Frontal cortex (tissue), 4 donors: ENCODE data around the gene UCHL3. TPM values are rescaled to one million over a fixed set of nuclear protein-coding genes. Genes with fewer than 3 reads are reported as not detected.

Source experiments
- DNase-seq, 2 donors: peaks; one replicate each; pipeline ENCODE4 v3.0.0; 2012; ENCODE audit warnings: low spot score in 2 of 2
- FAIRE-seq: peaks from 2 replicates; lab custom pipeline; 2012; peaks lifted over from hg19 to GRCh38; lab: Jason Lieb, UNC
- total RNA-seq: library from RNA; depleted of rRNA; stranded (reverse); fragments of >200 nt; gene quantifications from one replicate; pipeline ENCODE4 v1.2.3, GENCODE V29; 2014
- donor health status: control.
- donor health status: control.
- donor health status: control.

The UCHL3 gene
- 45.2 TPM for total RNA-seq

DNA sequence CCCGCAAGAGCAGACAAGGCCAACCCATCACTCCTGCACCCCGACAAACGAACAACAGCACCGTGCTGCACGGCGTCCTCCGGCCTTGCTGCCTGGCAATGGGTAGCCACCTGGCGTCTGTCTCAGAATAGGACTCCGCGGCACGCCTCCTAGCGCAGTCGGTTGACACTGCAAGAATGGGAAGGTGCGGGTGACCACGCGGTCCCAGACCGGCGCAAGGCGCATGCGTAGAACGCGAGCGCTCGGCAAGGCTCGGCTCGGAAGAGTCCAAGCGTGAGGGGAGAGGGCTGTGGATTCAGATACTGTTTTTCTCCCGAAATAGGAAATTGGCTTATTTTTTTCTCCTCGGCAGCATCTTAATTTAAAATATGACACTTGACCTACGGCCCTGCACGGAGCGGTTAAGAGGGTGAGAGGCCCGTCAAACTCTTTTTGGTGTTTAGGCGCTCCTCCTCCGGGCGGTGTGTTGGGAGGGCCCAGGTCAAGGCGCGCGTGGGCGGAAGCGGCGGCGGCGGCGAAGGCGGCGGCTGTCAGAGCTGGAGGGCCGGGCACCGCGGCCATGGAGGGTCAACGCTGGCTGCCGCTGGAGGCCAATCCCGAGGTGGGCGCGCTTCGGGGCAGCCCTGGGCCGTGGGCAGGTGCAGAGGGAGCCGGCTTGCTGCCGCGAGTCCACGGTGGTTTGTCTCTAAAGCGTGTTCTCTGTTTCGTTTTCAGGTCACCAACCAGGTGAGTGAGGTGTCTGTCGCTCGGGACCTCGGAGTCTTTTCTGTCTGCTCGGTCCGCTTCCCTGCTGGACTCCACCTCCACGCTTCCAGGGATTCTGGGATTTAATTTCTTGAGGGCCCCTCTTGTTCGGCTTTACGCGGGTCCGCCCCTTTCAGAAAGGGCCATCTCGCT is at the start of gene UCHL3:
UCHL3 (plus strand) TSS at position 530 of the 897 bp plus-strand sequence; CDS start at position 560, 30 bp downstream.
- peak; percentile 87 to 93 for DNase-seq
- no peak for FAIRE-seq

DNA sequence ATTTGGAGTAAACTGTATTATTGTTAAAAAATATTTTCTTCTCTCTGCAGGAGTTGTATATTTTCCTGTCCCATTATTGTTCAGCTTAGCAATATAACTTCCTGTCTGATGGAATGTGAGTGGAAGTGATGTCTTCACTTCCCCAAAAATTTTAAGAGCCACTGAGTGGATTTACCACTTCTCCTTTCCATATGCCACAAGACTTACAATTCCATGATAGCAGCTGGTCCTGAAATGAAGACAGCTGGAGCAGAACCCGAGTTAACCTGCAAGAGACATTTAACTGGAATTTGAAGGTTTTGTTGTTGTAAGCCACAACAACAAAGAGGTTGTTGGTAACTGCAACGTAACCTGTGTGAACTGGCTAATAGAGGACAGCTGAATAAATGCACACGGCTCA is 44.3 kb upstream of the UCHL3 start:
- DNase-seq (no peak), FAIRE-seq (no peak)

DNA sequence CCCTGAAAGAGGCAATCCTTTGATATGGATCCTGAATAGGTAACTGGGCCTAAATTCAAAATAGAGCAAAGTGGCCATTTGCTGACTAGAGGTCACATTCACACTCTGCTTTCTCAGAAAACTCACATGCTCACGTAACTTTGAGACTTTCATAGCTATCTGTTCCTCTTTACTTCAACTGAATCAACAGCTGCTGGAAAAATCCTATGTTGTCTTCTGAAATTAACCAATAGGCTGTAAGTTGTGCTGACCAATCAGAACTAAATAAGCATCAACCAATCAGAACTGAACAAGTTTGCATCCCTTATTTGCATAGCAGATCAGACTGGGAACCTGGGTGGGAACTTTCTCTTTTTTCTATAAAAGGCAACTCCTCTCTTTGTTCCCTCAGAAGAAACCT is 43.6 kb upstream of the UCHL3 start:
- FAIRE-seq (no peak), DNase-seq (no peak)

DNA sequence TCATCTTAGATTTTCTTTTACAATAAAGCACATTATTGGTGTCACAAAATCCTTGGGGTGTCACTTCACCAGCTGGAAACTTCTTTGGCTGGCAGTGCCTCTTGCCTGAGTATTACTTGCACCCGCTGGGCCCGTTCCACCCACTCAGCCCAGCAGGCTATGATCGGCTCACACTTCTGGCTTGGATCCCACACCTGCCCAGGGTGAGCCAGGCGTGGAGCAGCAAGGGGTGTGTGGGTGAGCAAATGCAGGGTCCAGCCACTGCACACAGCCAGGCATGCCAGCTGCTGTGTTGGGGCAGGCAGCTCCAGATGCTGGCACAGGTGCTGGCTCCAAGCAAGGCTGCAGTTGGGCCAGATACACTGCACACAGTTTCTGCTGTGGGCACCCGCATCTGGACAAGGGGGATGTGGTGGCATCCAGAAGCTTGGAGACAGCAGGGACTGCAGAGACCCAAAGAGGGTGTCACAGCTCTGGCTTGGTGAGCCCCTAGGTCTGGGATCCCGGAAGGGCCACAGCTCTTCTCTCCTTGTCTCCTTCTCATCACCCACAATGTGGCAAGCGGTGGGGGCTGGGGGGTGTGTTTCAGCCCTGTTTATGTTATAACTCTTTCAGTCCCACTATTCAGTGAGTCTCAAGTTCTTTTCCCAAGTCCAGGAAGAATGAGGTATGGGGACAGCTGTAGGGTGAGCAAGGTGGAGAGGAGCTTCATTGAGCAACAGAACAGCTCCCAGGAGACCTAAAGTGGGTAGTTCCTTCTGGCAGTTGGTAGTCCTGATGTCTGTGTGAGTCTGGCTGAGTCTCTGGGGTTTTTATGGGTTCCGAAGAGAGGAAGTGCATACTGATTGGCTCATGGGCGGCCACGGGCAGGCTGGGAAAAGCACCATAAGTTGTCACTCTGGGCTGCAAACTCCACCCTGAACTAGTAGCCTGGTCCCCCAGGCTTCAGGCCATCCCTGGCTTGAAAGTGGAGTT is 42.3 kb upstream of the UCHL3 start:
- no peak for FAIRE-seq
- DNase-seq = no peak

DNA sequence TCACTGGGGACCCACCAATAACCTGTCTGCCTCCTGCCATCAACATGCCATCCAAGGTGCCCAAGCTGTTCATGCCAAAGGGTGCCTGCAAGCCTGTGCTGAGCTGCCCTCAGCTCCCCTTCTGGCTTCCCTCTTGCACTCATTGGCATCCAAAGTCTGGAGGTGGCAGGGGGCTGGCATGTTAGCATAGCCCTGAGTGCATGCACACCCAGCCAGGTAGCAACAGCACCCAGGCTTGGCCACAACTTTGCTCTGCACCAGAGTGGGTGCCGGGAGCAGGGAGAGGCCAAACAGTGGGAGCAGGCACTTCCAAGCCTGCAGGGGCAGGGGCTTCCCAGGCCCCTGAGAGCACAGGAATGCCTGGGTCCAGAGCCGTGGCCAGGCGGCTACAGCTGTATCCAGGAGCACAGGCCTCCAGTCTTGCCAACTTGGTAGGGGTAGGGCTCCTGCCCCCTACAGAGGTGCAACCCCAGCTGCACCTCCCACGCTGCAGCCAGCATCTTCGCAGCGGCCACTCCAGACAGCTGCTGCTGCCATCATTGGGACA is 41.5 kb upstream of the UCHL3 start:
- DNase-seq (no peak), FAIRE-seq (no peak)

DNA sequence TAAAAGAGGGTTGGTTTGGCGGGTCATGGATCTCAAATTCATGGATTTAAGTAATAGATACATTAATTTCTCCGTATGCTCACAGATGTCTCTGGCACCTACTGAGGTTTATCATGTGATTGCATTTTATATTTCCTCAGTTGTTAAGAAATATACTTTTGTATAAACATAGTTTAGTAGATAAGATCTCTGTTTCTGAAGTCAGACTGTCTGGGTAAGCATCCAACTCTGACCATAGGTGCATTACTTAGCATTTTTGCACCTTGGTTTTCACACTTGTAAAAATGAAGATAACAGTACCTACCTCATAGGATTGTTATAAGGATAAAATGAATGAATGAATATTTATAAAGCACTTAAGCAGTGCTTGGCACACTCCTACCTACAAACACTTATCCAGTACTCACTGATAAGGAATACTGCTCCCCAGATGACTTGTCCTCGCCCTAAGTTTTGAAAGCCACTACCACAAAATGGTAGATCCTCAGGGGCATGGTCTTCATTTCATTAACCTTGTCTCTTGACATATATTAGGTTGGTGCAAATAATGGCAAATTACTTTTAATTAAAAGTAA is 38.5 kb upstream of the UCHL3 start:
- DNase-seq (no peak), FAIRE-seq (no peak)

DNA sequence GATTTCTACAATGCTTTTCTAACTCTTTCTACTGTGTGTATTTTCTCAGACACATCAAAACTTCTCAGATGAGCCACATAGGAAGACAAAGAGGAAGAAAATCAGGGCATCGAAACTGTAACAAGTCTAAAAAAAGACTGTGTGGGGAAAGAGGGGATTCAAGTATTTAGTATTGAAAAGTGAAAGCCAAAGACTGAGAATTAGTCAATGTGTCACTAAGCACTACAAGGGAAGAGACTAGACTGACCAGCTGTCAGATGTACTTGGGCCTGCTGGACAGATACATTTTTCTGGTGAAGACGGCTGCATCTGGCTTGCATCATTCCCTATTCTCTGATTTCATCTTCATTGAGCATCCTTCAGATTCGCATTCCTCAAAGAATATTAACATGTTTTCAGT is 37.3 kb upstream of the UCHL3 start:
- DNase-seq (no peak), FAIRE-seq (no peak)

DNA sequence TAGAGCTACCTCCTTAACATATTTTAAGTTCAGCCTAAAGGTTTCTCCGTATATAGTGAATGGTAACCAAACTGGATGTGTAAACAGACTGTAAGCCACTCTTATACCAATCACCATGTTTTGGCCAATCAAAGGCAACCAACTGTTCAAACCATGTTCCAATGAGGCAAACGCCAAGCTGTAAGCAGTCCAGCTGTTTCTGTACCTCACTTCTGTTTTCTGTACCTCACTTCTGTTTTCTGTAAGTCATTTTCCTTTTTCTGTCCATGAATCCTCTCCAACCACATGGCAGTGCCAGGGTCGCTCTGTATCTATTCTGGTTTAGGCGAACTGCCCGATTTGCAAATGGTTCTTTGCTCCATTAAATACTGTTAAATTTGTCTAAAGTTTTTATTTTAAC is 36.3 kb upstream of the UCHL3 start:
- DNase-seq (no peak), FAIRE-seq (no peak)

DNA sequence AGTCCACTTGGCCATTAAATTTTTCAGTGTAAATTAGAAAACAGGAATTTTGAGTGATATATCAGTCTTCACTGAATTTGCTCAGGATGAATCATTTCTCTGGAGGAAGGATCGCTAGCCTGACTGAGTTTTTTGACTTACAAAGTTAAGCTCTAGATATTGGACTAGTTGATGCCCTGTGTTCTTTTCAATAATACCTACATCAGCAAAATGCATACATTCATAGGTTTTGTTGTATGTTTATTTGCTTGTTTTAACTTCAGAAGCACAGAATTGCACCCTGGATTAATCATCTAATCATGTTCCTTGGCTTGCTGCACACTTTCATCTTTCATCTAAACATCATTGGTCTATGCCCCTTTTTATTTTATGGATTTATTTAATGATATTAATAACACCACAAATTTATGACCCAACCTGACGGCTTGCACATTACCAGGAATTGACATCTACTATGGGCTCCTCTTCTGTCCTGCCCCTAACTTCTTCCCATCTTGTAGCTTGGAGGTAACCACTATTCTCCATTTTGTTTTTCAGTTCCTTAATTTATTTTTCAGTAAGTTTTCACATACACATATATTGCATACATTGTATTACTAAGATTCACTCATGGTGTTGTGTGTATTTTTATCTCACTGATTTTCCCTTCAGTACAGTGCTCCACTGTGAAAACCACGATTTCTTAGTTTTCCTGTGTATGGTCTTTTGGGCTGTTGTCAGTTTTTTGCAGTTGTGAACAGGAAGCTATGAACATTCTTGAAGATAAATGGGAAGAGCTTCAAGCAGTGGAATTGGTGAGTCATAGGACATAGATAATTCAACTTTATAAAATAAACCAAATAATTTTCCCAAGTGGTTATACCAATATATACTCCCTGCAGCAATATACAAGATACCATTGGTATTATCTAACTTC is 35.3 kb upstream of the UCHL3 start:
- FAIRE-seq = no peak
- DNase-seq = no peak

DNA sequence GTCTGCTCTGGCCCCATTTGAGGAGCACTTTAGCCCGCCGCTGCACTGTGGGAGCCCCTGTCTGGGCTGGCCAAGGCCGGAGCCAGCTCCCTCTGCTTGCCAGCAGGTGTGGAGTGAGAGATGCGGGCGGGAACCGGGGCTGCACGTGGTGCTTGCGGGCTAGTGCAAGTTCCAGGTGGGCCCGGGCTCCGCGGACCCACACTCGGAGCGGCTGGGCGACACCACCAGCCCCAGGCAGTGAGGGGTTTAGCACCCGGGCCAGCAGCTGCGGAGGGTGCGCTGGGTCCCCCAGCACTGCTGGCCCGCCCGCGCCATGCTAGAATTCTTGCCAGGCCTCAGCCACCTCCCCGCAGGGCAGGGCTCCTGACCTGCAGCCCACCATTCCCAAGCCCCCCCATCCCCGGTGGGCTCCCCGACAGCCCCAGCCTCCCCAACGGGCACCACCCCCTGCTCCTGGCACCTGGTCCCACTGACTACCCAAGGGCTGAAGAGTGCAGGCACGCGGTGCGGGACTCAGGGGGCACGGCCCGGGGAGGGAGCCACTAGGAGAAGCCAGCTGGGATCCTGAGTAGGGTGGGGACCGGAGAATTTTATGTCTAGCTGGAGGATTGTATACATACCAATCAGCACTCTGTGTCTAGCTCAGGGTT is 31.0 kb upstream of the UCHL3 start:
- no peak for DNase-seq
- no peak for FAIRE-seq

DNA sequence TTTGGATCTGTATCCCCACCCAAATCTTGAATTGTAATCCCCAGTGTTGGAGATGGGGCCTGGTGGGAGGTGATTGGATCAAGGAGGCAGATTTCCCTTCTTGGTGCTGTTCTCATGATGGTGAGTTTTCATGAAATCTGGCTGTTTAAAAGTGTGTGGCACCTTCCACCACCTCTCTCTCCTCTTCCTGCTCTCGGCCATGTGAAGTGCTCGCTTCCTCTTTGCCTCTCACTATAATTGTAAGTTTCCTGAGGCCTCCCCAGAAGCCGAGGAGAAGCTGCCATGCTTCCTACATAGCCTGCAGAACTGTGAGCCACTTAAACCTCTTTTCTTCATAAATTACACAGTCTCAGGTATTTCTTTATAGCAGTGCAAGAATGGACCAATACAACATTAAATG is 27.6 kb upstream of the UCHL3 start:
- DNase-seq (no peak), FAIRE-seq (no peak)

DNA sequence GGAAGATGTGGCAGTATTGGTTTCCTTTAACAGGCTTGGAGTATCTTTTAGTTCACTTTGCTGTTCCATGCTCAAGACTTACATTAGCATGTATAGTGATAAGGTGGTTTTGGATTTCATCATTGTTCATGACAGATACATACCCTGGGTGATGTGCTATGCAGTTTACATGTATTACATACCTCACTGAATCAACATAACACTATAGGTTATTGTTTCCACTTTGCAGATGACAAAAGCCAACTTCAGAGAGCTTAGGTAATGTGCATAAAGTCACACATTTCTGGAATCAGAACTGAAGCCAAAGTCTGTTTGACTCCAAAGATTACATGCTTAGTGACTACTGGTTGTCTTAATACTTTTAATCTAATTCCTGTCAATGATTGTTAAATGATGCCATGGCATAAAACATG is 19.0 kb upstream of the UCHL3 start:
- DNase-seq (no peak), FAIRE-seq (no peak)

DNA sequence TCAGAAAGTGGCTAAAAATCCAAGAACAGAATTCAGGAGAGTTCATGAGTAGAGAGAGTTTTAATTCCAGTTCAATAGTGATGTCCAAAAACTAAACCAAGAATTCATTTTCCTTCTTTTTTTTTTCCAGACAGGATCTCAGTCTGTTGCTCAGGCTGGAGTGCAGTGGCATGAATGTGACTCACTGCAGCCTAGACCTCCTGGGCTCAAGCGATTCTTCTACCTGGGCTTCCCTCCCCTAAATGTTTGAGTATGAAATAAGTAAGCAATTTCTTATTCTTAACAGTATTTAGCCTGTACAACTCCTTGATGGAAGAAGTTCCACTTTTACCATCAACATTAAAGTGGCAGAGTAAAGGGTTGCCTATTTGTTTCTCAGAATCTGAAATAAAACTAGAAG is 15.7 kb upstream of the UCHL3 start:
- FAIRE-seq (no peak), DNase-seq (no peak)

DNA sequence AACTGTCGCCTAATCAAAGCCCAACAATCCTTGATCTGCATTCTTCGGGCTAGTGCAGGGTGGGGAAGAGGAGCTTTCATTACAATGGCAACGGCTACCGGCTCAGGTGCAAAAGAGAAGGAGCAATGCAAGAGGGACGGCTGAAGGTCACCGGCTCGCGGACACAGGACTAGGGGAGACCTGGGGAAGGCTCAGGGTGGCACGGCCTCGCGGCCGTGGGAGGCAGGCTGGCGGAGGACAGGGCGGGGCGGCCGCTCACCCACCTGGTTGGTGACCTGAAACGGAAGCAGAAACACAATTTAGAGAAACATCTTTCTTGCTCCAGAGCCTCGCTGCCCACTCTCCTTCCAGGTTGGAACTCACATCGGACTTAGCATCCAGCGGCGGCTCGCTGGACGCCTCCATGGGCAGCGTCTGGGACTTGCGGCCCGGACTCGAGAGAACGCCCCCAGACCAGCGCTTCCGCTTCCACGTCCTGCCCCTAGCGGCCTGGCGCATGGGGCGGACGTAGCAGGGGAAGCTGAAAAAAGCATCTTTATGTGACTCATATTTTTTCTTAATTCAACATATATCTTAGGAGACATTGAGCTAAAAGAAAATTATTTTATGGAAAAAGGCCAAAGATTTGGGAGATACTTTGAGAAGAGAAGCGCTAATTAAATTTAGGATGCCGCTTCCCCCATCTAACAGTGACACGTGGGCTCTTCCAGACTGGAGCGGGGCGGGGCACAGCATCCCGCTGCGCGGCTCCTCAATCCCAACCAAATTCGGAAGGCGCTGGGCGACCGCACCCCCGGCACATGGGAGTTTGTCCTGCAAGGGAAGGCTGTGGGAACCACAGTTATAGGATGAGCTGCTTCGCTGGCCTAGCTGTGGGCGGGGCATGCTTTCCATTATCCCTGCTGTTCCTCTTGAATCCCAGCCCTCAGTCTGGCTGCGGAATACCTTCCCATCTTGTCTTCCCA is 11.9 kb upstream of the UCHL3 start, which contains the start of gene COMMD6:
COMMD6 (minus strand) TSS at position 441 of the 965 bp plus-strand sequence; CDS start at position 405, 36 bp downstream.
- FAIRE-seq (no peak), DNase-seq (peak; percentile 75 to 81)

DNA sequence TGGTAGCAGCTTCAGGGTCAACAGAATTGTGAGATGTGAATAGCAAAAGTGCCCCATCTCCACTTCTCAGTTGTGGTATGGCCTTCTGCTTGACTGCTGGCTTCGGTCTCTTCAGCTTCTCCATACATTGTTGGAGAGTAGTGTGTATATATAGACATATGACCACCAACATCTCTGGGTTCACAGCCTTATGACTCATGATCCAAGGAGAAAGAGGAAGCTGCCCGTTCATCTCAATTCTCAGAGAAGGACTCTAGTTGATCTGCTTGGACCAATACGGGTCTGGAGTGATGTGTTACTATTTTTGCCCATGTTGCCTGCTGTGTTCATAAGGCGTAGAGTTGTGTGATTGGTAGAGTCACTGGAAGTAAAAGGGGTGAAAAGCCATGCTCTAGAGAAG is 8.3 kb upstream of the UCHL3 start:
- FAIRE-seq = no peak

DNA sequence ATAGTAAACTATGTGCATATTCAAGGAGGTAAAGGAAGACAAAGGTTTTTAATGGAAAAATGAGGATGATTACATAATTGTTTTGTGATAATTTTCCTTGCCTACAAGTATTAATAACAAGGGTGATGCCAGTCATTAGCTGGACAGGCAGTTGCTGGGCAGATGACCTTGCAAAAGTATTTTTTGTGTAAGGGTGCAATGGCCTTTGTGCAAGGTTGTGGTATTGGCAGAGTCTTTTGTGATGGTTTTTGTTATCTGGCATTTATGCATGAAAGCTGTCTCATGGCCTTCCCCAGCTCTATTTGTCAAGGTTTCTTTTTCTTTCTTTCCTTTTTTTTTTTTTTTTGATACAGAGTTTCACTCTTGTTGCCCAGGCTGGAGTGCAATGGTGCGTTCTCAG is 7.6 kb upstream of the UCHL3 start:
- DNase-seq = no peak
- no peak for FAIRE-seq

More for the DNA sequence above, 8.3 kb upstream of the UCHL3 start:
- DNase-seq = no peak

DNA sequence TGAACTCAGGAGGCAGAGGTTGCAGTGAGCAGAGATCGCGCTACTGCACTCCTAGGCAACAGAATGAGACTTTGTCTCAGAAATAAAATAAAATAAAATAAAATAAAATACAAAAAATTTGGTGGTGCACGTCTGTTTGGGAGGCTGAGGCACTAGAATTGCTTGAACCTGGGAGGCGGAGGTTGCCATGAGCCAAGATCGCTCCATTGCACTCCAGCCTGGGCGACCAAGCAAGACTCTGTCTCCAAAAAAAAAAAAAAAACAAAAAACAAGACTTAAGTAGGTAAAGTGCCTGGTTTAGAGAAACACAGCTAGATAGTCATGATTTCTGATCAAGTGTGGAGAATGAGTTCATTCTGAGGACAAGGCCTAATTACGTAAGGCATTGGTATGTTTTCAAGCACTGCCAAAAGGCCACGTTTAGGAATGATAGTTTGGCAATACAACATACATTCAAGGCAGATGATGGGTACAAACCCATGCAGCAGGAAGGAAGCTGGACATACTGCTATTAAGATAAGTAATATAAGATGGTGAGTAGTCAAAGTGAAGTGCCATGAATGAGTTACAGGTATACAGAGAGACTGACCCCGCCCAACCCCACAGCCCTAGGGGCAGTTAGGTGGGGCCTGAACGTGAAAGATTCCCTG is 4.8 kb upstream of the UCHL3 start:
- FAIRE-seq = no peak
- DNase-seq = no peak
